Esophagus squamous epithelium (tissue), 4 donors: ENCODE results near the gene TMEM184A.

Experiments used
- POLR2A ChIP-seq, 4 donors: fragments of 450-650 bp; IDR thresholded peaks; one replicate each; pipeline ENCODE4 v1.6.1; 2017; ENCODE audit warnings: antibody characterized with exemption in 4 of 4, mild to moderate bottlenecking in 4 of 4, moderate library complexity in 3 of 4
- TF ChIP-seq, protein P1 (sequence below), 6 experiments: fragments of 450-650 bp in 4 of 6; fragments of 200-600 bp in 2 of 6; sonication (generic) in 2 of 6; IDR thresholded peaks; one replicate each; pipeline ENCODE4 v1.5.1; 2016 to 2019; ENCODE audit warnings: antibody characterized with exemption in 6 of 6, mild to moderate bottlenecking in 4 of 6, moderate library complexity in 4 of 6

DNA sequence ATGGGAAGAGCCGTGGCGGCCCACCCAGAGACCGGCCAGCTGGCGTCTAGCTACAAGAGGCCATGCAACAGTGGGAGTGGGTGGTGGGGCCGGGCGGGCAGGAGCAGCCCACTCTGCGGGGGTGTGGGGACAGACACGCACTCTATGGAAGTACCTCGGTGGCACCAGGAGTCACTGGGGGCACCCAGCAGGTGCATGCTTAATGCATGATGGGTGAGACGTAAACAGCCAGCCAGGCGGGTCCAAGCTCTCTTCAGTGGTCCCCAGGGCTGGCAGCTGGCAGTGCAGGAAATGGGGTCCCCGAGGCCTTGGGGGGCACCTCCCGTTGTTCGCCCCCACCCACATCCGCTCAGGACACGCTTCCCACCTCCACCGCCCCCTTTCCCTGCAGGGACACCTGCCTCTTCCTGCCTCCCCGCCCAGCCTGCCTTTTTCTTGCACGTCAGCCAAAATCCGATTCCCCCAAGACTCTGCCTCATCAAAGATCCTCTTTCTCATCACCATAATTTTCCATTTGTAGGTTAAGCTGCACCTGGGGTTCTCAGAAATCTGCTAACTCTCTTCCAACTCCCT, 36.4 kb upstream of the TMEM184A start:
- TF ChIP-seq, protein P1, sequence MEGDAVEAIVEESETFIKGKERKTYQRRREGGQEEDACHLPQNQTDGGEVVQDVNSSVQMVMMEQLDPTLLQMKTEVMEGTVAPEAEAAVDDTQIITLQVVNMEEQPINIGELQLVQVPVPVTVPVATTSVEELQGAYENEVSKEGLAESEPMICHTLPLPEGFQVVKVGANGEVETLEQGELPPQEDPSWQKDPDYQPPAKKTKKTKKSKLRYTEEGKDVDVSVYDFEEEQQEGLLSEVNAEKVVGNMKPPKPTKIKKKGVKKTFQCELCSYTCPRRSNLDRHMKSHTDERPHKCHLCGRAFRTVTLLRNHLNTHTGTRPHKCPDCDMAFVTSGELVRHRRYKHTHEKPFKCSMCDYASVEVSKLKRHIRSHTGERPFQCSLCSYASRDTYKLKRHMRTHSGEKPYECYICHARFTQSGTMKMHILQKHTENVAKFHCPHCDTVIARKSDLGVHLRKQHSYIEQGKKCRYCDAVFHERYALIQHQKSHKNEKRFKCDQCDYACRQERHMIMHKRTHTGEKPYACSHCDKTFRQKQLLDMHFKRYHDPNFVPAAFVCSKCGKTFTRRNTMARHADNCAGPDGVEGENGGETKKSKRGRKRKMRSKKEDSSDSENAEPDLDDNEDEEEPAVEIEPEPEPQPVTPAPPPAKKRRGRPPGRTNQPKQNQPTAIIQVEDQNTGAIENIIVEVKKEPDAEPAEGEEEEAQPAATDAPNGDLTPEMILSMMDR (IDR thresholded peaks at IDR 0.05) = no peak
- no peak for TF ChIP-seq POLR2A (IDR thresholded peaks at IDR 0.05)
